Placental epithelial cell (primary cell): Measurements from ENCODE around the gene SI. TPM values are rescaled to one million over a fixed set of nuclear protein-coding genes. Genes with fewer than 3 reads are reported as not detected.

Experiments used
- small RNA-seq: library from RNA; depleted of rRNA; stranded (forward); fragments of <200 nt; gene quantifications from one replicate; pipeline ENCODE3, GENCODE V24; 2012
- total RNA-seq: library from RNA; depleted of rRNA; stranded (reverse); fragments of >200 nt; gene quantifications from 2 replicates; pipeline ENCODE4 v1.2.3, GENCODE V29; 2012

The SI gene
- total RNA-seq: not detected in 2 replicates

GRCh38 chr3:165078293-165078692, at the start of gene SI:
TSS of gene SI (minus strand) at chr3:165078496. CDS start at chr3:165076012, 2,484 bp downstream.

Small RNA genes lying within 50 kb of the gene (small RNA-seq; reads per million reads assigned to genes)
- gene RF00019: not detected

Other genes with a start within 250 kb of the SI start
- gene SLITRK3, start 117.9 kb upstream of the SI start, total RNA-seq: under 0.01 TPM in 1 of 2 replicates, not detected in the other